Natural killer cell (primary cell): ENCODE results near the gene CRYBA2. TPM values are rescaled to one million over a fixed set of nuclear protein-coding genes. Genes with fewer than 3 reads are reported as not detected.

Experiments
- ATAC-seq, 3 donors: fragments of 150-1000 bp in 2 of 3; fragments of 200-7000 bp in 1 of 3; cut with Tn5 transposase; 1 replicate in 1 of 3; 2 replicates in 2 of 3; pipeline ENCODE4 v1.10.0; 2021; ENCODE audit warnings: mild to moderate bottlenecking in 2 of 3, moderate library complexity in 2 of 3
- DNase-seq, 2 donors: peaks; one replicate each; pipeline versions ENCODE4 v3.0.0 to v3.0.0-alpha.2; 2013 to 2021; ENCODE audit warnings: mixed read lengths in 1 of 2
- H3K27ac ChIP-seq: one replicate; pipeline ENCODE4 v1.5.1; 2013; ENCODE audit warnings: mild to moderate bottlenecking, low read length
- H3K27me3 ChIP-seq: one replicate; pipeline ENCODE4 v1.6.1; 2013; ENCODE audit warnings: low read length; ENCODE audit not compliant: control insufficient read depth, insufficient read depth
- H3K36me3 ChIP-seq: one replicate; pipeline ENCODE4 v1.6.1; 2013; ENCODE audit warnings: low read length; ENCODE audit not compliant: control insufficient read depth, insufficient read depth
- H3K4me1 ChIP-seq: one replicate; pipeline ENCODE4 v1.6.1; 2013; ENCODE audit warnings: low read length; ENCODE audit not compliant: control insufficient read depth, insufficient read depth
- H3K4me3 ChIP-seq: one replicate; pipeline ENCODE4 v1.5.1; 2013; ENCODE audit warnings: low read length
- H3K9me3 ChIP-seq: one replicate; pipeline ENCODE4 v1.6.1; 2013; ENCODE audit warnings: low read length; ENCODE audit not compliant: control insufficient read depth, insufficient read depth
- H3K27ac Mint-ChIP-seq, 2 donors: one replicate each; pipeline ENCODE4 v1.8.0; 2022; ENCODE audit warnings: mild to moderate bottlenecking in 2 of 2, mixed read lengths in 2 of 2, moderate library complexity in 1 of 2
- H3K27me3 Mint-ChIP-seq, 2 donors: one replicate each; pipeline ENCODE4 v1.8.0; 2022; ENCODE audit warnings: low read depth in 2 of 2, mixed read lengths in 2 of 2
- H3K36me3 Mint-ChIP-seq: one replicate; pipeline ENCODE4 v1.8.0; 2022; ENCODE audit warnings: mixed read lengths
- H3K4me1 Mint-ChIP-seq, 2 donors: one replicate each; pipeline ENCODE4 v1.8.0; 2022; ENCODE audit warnings: mixed read lengths in 2 of 2
- H3K4me3 Mint-ChIP-seq: one replicate; pipeline ENCODE4 v1.8.0; 2022; ENCODE audit warnings: mild to moderate bottlenecking, moderate library complexity, mixed read lengths
- H3K9me3 Mint-ChIP-seq, 2 donors: one replicate each; pipeline ENCODE4 v1.8.0; 2022; ENCODE audit warnings: mixed read lengths in 2 of 2
- CTCF ChIP-seq: fragments of 200-600 bp; IDR thresholded peaks from one replicate; pipeline ENCODE4 v1.8.0; 2022; ENCODE audit warnings: antibody characterized with exemption
- WGBS: methylation state at CpG from one replicate; pipeline ENCODE4 v1.1.7; 2013; ENCODE audit warnings: missing lambda C conversion rate; ENCODE audit not compliant: insufficient coverage; 5-methylcytosine and 5-hydroxymethylcytosine counted together
- intact Hi-C: fragments of 100-400 bp; cut with micrococcal nuclease; formaldehyde crosslinking; loops from one replicate; pipeline ENCODE4 v1.14.2; 2022
- total RNA-seq, 4 donors: library from RNA; stranded (reverse); fragments of 120-200 nt in 1 of 4; gene quantifications; one replicate each; pipeline versions ENCODE4 v1.2.3 to v1.2.4, GENCODE V29; 2013 to 2022

Gene CRYBA2
- total RNA-seq, 3 donors from 2014 or later (not counting 1 experiment from before 2014, with no cell fraction given) = not detected

- no peak overlapping the region for H3K4me3 Mint-ChIP-seq
- no peaks in the 10 kb centered on the region for H3K9me3 Mint-ChIP-seq
- ATAC-seq = no peak
- no peak overlapping the region for H3K27ac Mint-ChIP-seq
- Histone ChIP-seq H3K36me3 (no peaks in the 10 kb centered on the region), H3K27me3 (no peaks in the 10 kb centered on the region), H3K4me1 (no peaks in the 10 kb centered on the region), H3K4me3 (no peak overlapping the region), H3K27ac (no peak overlapping the region), H3K9me3 (no peaks in the 10 kb centered on the region)
- peaks cover 20 to 27% of the 10 kb centered on the region in 2 donors for H3K27me3 Mint-ChIP-seq
- 91% methylated on average over 21 of the region's 21 CpGs for WGBS
- H3K36me3 Mint-ChIP-seq = no peaks in the 10 kb centered on the region
- TF ChIP-seq CTCF = no peak
- no peak for DNase-seq
- intact Hi-C loops = no loop called here
- no peaks in the 10 kb centered on the region for H3K4me1 Mint-ChIP-seq
These were observed 38.0 kb upstream of the CRYBA2 start for GRCh38 chr2:219031005-219031738.

GRCh38 chr2:219030177-219030940 is 37.1 kb upstream of the CRYBA2 start:
- Mint-ChIP-seq H3K4me3 (no peak overlapping the region), H3K4me1 (no peaks in the 10 kb centered on the region), H3K9me3 (no peaks in the 10 kb centered on the region), H3K27ac (no peak overlapping the region), H3K36me3 (no peaks in the 10 kb centered on the region), H3K27me3 (peaks cover 20 to 21% of the 10 kb centered on the region in 2 donors)
- no peak for TF ChIP-seq CTCF
- Histone ChIP-seq H3K27ac (no peak overlapping the region), H3K36me3 (no peaks in the 10 kb centered on the region), H3K4me1 (no peaks in the 10 kb centered on the region), H3K9me3 (no peaks in the 10 kb centered on the region), H3K4me3 (no peak overlapping the region), H3K27me3 (no peaks in the 10 kb centered on the region)
- 81% methylated on average over 16 of the region's 16 CpGs for WGBS
- no peak for DNase-seq
- intact Hi-C loops = no loop called here
- peak in 1 of 3 donors; percentile 6 for ATAC-seq

GRCh38 chr2:219029829-219030165 is 36.6 kb upstream of the CRYBA2 start:
- Mint-ChIP-seq H3K4me3 (no peak overlapping the region), H3K36me3 (no peaks in the 10 kb centered on the region), H3K27ac (no peak overlapping the region), H3K27me3 (peaks cover 19 to 20% of the 10 kb centered on the region in 2 donors), H3K4me1 (no peaks in the 10 kb centered on the region), H3K9me3 (no peaks in the 10 kb centered on the region)
- Histone ChIP-seq H3K27ac (no peak overlapping the region), H3K27me3 (no peaks in the 10 kb centered on the region), H3K4me3 (no peak overlapping the region), H3K4me1 (no peaks in the 10 kb centered on the region), H3K36me3 (no peaks in the 10 kb centered on the region), H3K9me3 (no peaks in the 10 kb centered on the region)
- intact Hi-C loops = loop anchor here (1.0 kb wide), 2 partner anchors 90 to 126 kb away; no protein-coding TSS in a partner anchor
- DNase-seq (peak; percentile 70 to 89), ATAC-seq (peak; percentile 78 to 97 (median 96))
- peak; percentile 93 for TF ChIP-seq CTCF
- WGBS = 45% methylated on average over 9 of the region's 9 CpGs
